CD1c-positive myeloid dendritic cell (primary cell): ENCODE data around the gene VPS8.
A peak's percentile ranks its signal among the peaks of the same experiment; 100 is the strongest.
"Not testable (repeated sequence)": the region's sequence is repeated elsewhere in the genome, so short reads cannot be mapped to it uniquely, and the experiment has no call there.

Experiments
- DNase-seq: peaks from one replicate; pipeline ENCODE4 v3.0.0-alpha.2; 2016; ENCODE audit errors: extremely low spot score

Gene VPS8

DNA sequence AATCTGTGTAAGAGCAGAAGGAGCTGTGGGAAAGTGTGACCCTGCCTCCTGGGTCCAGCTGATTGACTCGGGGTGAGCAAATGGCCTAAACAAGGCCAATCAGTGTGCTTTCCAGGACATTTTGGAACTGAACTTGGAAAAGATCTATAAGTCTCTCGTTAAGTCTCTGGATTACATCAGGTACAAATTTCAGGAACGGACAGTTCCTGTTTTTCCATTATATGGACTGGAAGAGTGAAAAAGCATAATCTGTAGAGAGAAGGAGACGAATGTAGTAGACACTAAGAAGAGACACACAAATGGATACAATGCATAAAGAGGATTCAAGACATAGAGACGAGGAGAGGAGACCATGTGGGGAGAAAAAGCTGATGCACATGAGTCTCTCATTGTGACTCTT lies 173.6 kb downstream of the VPS8 start:
- no peak for DNase-seq

GRCh38 chr3:184986366-184986889 lies 174.5 kb downstream of the VPS8 start:
- DNase-seq = no peak

DNA sequence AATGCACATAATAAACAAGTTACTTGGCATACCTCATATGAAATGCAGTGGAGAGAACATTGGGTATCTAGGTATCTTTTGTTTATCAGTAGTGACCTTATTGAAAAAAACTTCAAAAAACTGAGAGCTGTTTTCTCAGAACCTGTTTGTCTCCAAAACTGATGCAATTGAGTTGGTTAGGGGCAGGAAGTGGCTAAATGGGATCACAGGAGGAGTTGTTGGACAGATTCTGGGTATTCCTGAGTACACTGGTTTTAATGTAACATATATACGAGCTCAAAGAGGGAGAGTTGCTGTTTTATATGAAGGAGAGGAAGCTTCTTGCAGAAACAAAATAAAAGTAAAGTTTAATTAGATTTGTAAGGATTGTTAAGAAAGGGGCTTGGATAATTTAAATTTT lies 181.4 kb downstream of the VPS8 start:
- DNase-seq = no peak

DNA sequence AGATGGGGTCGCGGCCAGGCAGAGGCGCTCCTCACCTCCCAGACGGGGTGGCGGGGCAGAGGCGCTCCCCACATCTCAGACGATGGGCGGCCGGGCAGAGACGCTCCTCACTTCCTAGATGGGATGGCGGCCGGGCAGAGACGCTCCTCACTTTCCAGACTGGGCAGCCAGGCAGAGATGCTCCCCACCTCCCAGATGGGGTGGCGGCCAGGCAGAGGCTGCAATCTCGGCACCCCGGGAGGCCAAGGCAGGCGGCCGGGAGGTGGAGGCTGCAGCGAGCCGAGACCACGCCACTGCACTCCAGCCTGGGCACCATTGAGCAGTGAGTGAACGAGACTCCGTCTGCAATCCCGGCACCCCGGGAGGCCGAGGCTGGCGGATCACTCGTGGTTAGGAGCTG lies 191.9 kb downstream of the VPS8 start:
- DNase-seq = not testable (repeated sequence)

GRCh38 chr3:185009650-185010049 lies 197.7 kb downstream of the VPS8 start:
- no peak for DNase-seq

GRCh38 chr3:185017584-185017983 lies 205.6 kb downstream of the VPS8 start:
- not testable (repeated sequence) for DNase-seq

GRCh38 chr3:185017996-185018395 lies 206.0 kb downstream of the VPS8 start:
- DNase-seq = not testable (repeated sequence)

GRCh38 chr3:185021256-185021655 lies 209.3 kb downstream of the VPS8 start:
- no peak for DNase-seq

DNA sequence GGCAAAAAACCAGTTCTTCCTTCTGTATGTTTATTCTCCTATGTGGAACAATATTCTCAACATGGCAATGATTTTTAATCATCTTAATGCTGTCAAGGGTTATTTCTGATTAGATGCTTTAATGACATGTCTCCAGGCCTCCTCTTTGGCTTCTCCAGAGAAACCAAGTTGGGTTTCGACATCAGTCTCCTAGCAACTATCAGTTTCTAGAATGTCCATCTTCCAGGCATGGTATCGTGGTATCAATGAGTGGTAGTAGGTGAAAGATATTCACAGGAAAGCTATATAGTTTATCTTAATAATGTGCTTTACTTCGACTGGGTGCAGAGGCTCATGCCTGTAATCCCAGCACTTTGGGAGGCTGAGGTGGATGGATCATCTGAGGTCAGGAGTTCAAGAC lies 212.4 kb downstream of the VPS8 start:
- DNase-seq = no peak

DNA sequence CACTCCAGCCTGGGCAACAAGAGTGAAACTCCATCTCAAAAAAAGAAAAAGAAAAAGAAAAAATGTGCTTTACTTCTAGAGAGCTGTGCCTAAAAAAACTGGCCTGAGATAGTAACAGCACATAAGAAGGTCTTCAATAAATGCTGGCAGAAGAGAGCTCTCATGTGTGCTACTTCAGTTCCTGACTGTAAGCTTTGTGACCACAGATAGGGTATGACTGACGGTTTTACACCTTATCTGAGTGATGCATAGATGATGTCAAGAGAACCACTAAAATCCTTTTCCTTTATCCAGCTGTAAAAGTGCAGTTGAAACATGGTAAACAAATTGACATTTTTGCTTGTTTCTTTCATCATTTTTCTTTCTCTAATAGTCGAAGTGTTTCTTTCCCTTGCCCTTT lies 213.0 kb downstream of the VPS8 start:
- no peak for DNase-seq

- no peak for DNase-seq
These were observed 216.2 kb downstream of the VPS8 start for GRCh38 chr3:185028121-185028520.

GRCh38 chr3:185029086-185029485 lies 217.1 kb downstream of the VPS8 start:
- no peak for DNase-seq

GRCh38 chr3:185030399-185030798 lies 218.4 kb downstream of the VPS8 start:
- DNase-seq = no peak

GRCh38 chr3:185030951-185031350 lies 219.0 kb downstream of the VPS8 start:
- DNase-seq = no peak

GRCh38 chr3:185037801-185038200 lies 225.8 kb downstream of the VPS8 start:
- no peak for DNase-seq

- DNase-seq = no peak
These were observed 228.5 kb downstream of the VPS8 start for GRCh38 chr3:185040425-185040824.

DNA sequence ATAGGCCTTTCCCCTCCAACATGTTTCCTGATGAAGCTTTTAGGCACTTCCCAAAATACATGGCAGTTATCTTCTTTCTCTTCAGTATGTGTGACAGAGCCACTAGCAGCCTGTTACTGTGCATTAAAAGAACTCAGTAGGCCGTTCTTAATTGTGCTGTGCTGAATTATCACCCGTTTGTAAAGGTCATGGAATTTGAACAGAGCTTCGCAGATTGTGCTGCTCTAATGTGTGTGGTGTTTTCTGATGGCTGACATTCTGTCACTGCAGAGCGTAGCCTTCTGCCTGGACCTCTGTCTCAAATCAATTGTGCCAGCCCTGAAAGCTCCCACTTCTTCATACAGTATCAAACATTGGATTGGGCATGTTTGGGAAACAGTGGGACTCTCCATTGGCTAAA lies 229.6 kb downstream of the VPS8 start:
- no peak for DNase-seq

GRCh38 chr3:185042312-185043050 lies 230.5 kb downstream of the VPS8 start:
- no peak for DNase-seq

DNA sequence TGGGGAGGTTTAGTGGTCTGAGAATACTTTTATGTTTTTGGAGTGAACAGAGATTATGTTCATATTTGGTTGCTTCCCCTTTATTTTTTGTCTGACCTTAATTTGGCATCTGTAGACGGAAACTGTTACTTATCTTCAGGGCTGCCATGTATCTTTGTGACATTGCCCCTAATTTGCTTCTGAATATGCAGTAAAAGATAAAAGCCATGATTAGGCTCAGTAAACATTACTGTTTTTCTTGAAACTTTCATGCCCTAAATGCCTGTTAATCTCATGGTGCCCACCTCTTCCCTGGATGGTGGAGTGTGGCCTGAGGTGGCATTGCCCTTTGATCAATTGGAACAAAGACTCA lies 234.2 kb downstream of the VPS8 start:
- DNase-seq = no peak

- DNase-seq = no peak
These were observed 234.6 kb downstream of the VPS8 start for GRCh38 chr3:185046603-185047002.

DNA sequence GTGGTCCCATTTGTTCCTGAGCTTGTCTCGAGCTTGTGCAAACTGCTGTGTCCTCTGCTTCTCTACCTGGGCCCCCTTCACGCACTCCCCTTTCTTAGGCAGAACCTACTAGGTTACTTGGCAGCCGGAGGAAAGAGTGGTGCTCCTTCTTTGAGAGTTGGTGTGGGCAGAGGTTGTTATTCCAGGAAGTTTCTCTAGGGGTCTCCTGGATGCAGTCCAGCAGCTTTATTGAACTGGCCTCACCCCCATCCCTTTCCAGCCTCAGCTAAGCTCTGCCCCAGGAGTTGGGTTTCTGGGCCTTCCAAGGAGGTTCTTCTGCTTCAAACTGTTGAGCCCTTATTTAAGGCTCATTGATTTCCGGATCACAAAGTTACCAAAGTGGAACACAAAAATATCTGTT lies 237.7 kb downstream of the VPS8 start:
- DNase-seq = no peak

DNA sequence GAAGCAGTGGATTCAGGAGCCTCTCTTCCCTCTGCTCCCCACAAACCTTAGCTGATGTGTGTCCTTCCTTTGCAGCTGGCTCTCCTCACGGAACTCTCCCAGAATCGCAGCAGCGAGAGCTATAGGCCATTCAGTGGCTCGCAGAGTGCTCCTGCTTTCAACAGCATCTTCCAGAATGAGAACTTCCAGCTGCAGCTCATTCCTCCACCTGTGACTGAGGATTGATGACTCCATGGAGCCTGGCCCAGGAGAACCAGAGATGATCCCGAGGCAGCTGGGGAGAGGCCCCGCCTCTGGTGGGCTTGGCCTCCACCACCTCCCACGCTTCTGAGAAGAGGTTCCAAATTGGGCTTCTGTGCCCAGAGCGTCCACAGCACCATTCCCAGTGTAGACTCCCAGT lies 239.8 kb downstream of the VPS8 start:
- no peak for DNase-seq

DNA sequence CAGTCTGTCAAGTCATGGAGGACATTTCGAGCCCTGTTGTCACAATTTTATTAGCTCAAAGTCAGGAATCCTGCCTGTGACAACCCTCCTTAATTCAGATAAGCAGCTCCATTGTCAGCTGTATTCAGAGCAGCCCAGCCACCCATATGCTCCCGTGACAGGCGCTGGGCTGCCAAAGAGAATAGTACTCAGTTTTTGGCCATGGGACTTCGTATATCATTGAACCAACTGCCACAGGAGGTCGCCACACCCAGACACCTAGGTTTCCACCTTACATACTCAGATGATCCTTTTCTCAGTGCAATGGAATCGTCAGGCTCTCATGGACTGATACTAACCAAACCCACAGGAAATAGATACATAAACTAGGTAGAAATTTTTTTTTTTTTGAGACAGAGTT lies 240.7 kb downstream of the VPS8 start:
- no peak for DNase-seq

GRCh38 chr3:185056908-185057307 lies 244.9 kb downstream of the VPS8 start:
- DNase-seq = peak; percentile 2
